NCI-H2107 (cell line): ENCODE results near the gene SLC10A1.
"Not testable (repeated sequence)": the region's sequence is repeated elsewhere in the genome, so short reads cannot be mapped to it uniquely, and the experiment has no call there.

Source experiments
- DNase-seq: peaks from one replicate; lab custom pipeline; 2025; lab: John Stamatoyannopoulos, UW

SLC10A1 gene

GRCh38 chr14:69796797-69797500 is at the start of gene SLC10A1:
Gene SLC10A1 (minus strand): TSS chr14:69797241. CDS start chr14:69797155, 86 bp downstream.
- DNase-seq, result no peak

GRCh38 chr14:69845787-69846186 is 48.7 kb upstream of the SLC10A1 start:
- DNase-seq, result peak; percentile 73

GRCh38 chr14:69845050-69845581 is 48.1 kb upstream of the SLC10A1 start:
- DNase-seq, result no peak

- no peak for DNase-seq
Observed at GRCh38 chr14:69844171-69844570, 47.1 kb upstream of the SLC10A1 start.

- DNase-seq, result peak; percentile 70
Observed at GRCh38 chr14:69842686-69843420, 45.8 kb upstream of the SLC10A1 start.

GRCh38 chr14:69841656-69842055 is 44.6 kb upstream of the SLC10A1 start:
- DNase-seq, result peak; percentile 19

GRCh38 chr14:69839661-69840060 is 42.6 kb upstream of the SLC10A1 start:
- no peak for DNase-seq

GRCh38 chr14:69838881-69839416 is 41.9 kb upstream of the SLC10A1 start:
- no peak for DNase-seq

GRCh38 chr14:69828879-69829278 is 31.8 kb upstream of the SLC10A1 start:
- DNase-seq, result no peak

- DNase-seq, result no peak
Observed at GRCh38 chr14:69828354-69828753, 31.3 kb upstream of the SLC10A1 start.

- no peak for DNase-seq
Observed at GRCh38 chr14:69827560-69827959, 30.5 kb upstream of the SLC10A1 start.

GRCh38 chr14:69822456-69822855 is 25.4 kb upstream of the SLC10A1 start:
- no peak for DNase-seq

- no peak for DNase-seq
Observed at GRCh38 chr14:69820991-69821390, 23.9 kb upstream of the SLC10A1 start.

- DNase-seq, result no peak
Observed at GRCh38 chr14:69819607-69820006, 22.6 kb upstream of the SLC10A1 start.

GRCh38 chr14:69818758-69819191 is 21.7 kb upstream of the SLC10A1 start:
- peak; percentile 88 for DNase-seq

GRCh38 chr14:69816216-69816615 is 19.2 kb upstream of the SLC10A1 start:
- no peak for DNase-seq

- no peak for DNase-seq
Observed at GRCh38 chr14:69815556-69815955, 18.5 kb upstream of the SLC10A1 start.

GRCh38 chr14:69814397-69814796 is 17.4 kb upstream of the SLC10A1 start:
- no peak for DNase-seq

- not testable (repeated sequence) for DNase-seq
Observed at GRCh38 chr14:69813346-69813745, 16.3 kb upstream of the SLC10A1 start.

- DNase-seq, result no peak
Observed at GRCh38 chr14:69812711-69813110, 15.7 kb upstream of the SLC10A1 start.

- no peak for DNase-seq
Observed at GRCh38 chr14:69811868-69812252, 14.8 kb upstream of the SLC10A1 start.

- no peak for DNase-seq
Observed at GRCh38 chr14:69811227-69811867, 14.3 kb upstream of the SLC10A1 start.
